Trophoblast cell (in vitro differentiated cells and primary cell): ENCODE measurements around the gene TBX4.

Experiments
- DNase-seq, 2 donors: peaks; one replicate each; pipeline ENCODE4 v3.0.0-alpha.2; 2016
- H2AFZ ChIP-seq: 2 replicates; pipeline ENCODE4 v1.6.1; 2013; ENCODE audit warnings: low read length, moderate library complexity, mild to moderate bottlenecking; ENCODE audit not compliant: insufficient read depth, poor library complexity
- H2AK5ac ChIP-seq: 2 replicates; pipeline ENCODE4 v1.6.1; 2013; ENCODE audit warnings: mild to moderate bottlenecking, low read length
- H2BK120ac ChIP-seq: 2 replicates; pipeline ENCODE4 v1.6.1; 2013; ENCODE audit warnings: low read length, mild to moderate bottlenecking, moderate library complexity; ENCODE audit not compliant: insufficient read depth, poor library complexity
- H2BK12ac ChIP-seq: 2 replicates; pipeline ENCODE4 v1.6.1; 2013; ENCODE audit warnings: mild to moderate bottlenecking, low read length, moderate library complexity
- H2BK5ac ChIP-seq: 2 replicates; pipeline ENCODE4 v1.6.1; 2013; ENCODE audit warnings: low read length, low read depth, moderate library complexity, mild to moderate bottlenecking; ENCODE audit not compliant: poor library complexity
- H3K14ac ChIP-seq: 2 replicates; pipeline ENCODE4 v1.6.1; 2013; ENCODE audit warnings: mild to moderate bottlenecking, low read length
- H3K18ac ChIP-seq: 2 replicates; pipeline ENCODE4 v1.6.1; 2013; ENCODE audit warnings: mild to moderate bottlenecking, low read length
- H3K23ac ChIP-seq: 2 replicates; pipeline ENCODE4 v1.6.1; 2013; ENCODE audit warnings: low read length
- H3K27ac ChIP-seq: 2 replicates; pipeline ENCODE4 v1.5.1; 2013; ENCODE audit warnings: low read depth, mild to moderate bottlenecking, inconsistent platforms, low read length, moderate library complexity
- H3K27me3 ChIP-seq: 2 replicates; pipeline ENCODE4 v1.6.1; 2013; ENCODE audit warnings: inconsistent platforms, mild to moderate bottlenecking, low read length, moderate library complexity; ENCODE audit not compliant: insufficient read depth
- H3K36me3 ChIP-seq, 2 experiments: 1 replicate in 1 of 2; 2 replicates in 1 of 2; pipeline ENCODE4 v1.6.1; 2013; ENCODE audit warnings: low read length in 2 of 2, mild to moderate bottlenecking in 2 of 2, moderate library complexity in 1 of 2; ENCODE audit not compliant: insufficient read depth in 2 of 2, control insufficient read depth in 1 of 2
- H3K4ac ChIP-seq: 2 replicates; pipeline ENCODE4 v1.6.1; 2013; ENCODE audit warnings: low read depth, mild to moderate bottlenecking, low read length, moderate library complexity
- H3K4me1 ChIP-seq, 2 experiments: 1 replicate in 1 of 2; 2 replicates in 1 of 2; pipeline ENCODE4 v1.6.1; 2013; ENCODE audit warnings: low read length in 2 of 2, mild to moderate bottlenecking in 2 of 2, moderate library complexity in 1 of 2; ENCODE audit not compliant: insufficient read depth in 2 of 2, control insufficient read depth in 1 of 2
- H3K4me2 ChIP-seq: 2 replicates; pipeline ENCODE4 v1.6.1; 2013; ENCODE audit warnings: inconsistent platforms, mild to moderate bottlenecking, low read length, moderate library complexity
- H3K4me3 ChIP-seq: 2 replicates; pipeline ENCODE4 v1.5.1; 2013; ENCODE audit warnings: mild to moderate bottlenecking, low read depth, low read length, inconsistent platforms
- H3K79me1 ChIP-seq: one replicate; pipeline ENCODE4 v1.6.1; 2013; ENCODE audit warnings: low read length
- H3K79me2 ChIP-seq: 2 replicates; pipeline ENCODE4 v1.6.1; 2013; ENCODE audit warnings: low read length, mild to moderate bottlenecking; ENCODE audit not compliant: control insufficient read depth, insufficient read depth, poor library complexity
- H3K9ac ChIP-seq: 2 replicates; pipeline ENCODE4 v1.6.1; 2013; ENCODE audit warnings: mild to moderate bottlenecking, low read length
- H3K9me3 ChIP-seq: 2 replicates; pipeline ENCODE4 v1.6.1; 2013; ENCODE audit warnings: low read depth, mild to moderate bottlenecking, control low read depth, inconsistent platforms, low read length; ENCODE audit not compliant: insufficient read depth
- H4K12ac ChIP-seq: 2 replicates; pipeline ENCODE4 v1.6.1; 2013; ENCODE audit warnings: low read depth, mild to moderate bottlenecking, low read length, moderate library complexity
- H4K8ac ChIP-seq: 2 replicates; pipeline ENCODE4 v1.6.1; 2013; ENCODE audit warnings: low read depth, mild to moderate bottlenecking, low read length, moderate library complexity
- H4K91ac ChIP-seq: one replicate; pipeline ENCODE4 v1.6.1; 2013; ENCODE audit warnings: low read depth, mild to moderate bottlenecking, low read length, moderate library complexity
- WGBS: extraction: QIAGEN DNeasy Blood & Tissue Kit; methylation state at CpG from one replicate; pipeline ENCODE4 v1.1.7; 2013; ENCODE audit warnings: missing lambda C conversion rate; ENCODE audit not compliant: insufficient read length, insufficient coverage; ENCODE audit errors: extremely low coverage; 5-methylcytosine and 5-hydroxymethylcytosine counted together

Gene TBX4

DNA sequence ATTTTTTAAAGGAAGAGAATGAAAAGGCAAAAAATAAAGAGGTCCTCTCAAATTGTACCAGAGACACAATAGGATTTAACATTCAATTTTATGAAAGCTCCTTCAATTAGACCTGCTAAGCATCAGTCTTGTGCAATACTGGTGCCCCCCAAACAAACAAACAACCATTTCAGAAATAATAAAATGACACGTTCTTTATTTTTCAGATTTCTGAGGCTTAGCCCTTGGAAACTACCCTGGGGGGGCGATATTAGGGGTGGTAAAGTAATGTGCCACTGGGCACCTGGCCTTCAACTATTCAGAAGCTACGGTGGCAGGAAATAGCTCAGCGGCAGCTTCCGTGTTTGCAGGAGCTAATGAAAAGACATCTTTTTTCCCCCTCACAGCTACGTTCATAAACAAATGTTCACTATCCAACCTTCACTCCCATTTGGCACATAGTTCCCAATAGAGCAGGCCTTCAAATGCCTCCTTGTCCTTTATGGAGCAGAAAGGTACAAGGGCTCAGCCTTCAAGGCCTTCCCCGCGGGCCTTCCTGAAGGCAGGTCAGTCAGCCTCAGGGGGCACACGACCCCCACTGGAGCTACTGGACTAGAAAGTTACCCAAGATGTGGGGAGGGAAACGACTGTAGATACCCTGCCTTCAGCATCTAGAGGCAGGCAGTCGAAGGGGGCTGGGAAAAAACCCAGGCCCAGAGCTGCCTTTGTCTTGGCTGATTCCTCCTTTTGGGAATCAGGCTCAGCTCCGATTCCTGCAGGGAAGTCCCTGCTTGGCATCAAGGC lies 44.1 kb downstream of the TBX4 start:
- Histone ChIP-seq H2AFZ (no peak overlapping the region), H3K4ac (no peak overlapping the region), H2BK120ac (no peak overlapping the region), H3K14ac (no peak overlapping the region), H3K27ac (no peak overlapping the region), H4K8ac (no peak overlapping the region), H3K4me1 (peaks cover 2 to 9% of the 10 kb centered on the region in 2 experiments), H3K18ac (no peak overlapping the region), H3K36me3 (no peaks in the 10 kb centered on the region), H3K4me3 (no peak overlapping the region), H3K4me2 (no peak overlapping the region), H3K9me3 (no peaks in the 10 kb centered on the region), H3K27me3 (no peaks in the 10 kb centered on the region), H3K79me2 (no peaks in the 10 kb centered on the region), H3K23ac (no peak overlapping the region), H2BK5ac (no peak overlapping the region), H2BK12ac (no peak overlapping the region), H4K91ac (no peak overlapping the region), H3K9ac (no peak overlapping the region), H2AK5ac (no peak overlapping the region), H3K79me1 (peaks cover 3% of the 10 kb centered on the region), H4K12ac (no peak overlapping the region)
- no peak for DNase-seq
- no CpG with 5 or more reads among the region's 12 CpGs for WGBS

DNA sequence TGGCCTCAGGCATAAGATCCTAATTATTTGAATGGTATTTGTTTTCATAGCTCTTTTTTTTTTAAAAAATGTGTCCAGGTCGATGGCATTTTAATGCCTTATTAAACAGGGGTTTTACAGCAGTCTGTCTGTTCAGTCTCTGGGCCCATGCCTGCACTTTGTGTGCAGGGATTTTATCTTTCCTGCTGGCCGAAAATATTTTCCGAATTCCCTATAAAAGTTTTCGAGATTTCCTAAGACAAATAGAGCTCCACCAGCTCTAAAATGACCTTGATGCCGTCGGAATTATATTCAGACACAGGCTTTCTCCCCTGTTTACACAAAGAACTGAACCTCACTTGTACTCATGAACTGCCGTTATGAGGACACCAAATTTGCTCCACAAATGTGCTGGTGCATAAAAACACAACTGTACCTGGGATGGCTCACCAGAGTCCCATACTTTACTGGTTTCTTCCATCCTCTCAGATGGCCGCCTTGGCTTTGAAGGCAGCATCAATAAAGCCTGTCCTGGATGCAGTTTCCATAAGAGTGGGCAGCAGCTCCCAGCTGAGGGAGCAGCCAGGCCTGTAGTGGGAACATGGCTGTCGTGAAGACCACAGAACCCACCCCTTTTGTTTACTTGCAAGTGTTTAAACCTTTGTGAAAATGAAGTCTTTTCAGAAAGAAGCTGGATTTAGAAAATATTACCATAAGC lies 44.9 kb downstream of the TBX4 start:
- H3K79me1 ChIP-seq = peaks cover 3% of the 10 kb centered on the region
- no peaks in the 10 kb centered on the region for H3K27me3 ChIP-seq
- H4K12ac ChIP-seq = no peak overlapping the region
- H3K4me3 ChIP-seq = no peak overlapping the region
- no peak overlapping the region for H3K18ac ChIP-seq
- H3K4ac ChIP-seq = no peak overlapping the region
- H3K14ac ChIP-seq = no peak overlapping the region
- no peaks in the 10 kb centered on the region for H3K79me2 ChIP-seq
- H3K36me3 ChIP-seq = no peaks in the 10 kb centered on the region
- no peak overlapping the region for H3K9ac ChIP-seq
- no peak overlapping the region for H3K4me2 ChIP-seq
- no peak overlapping the region for H4K8ac ChIP-seq
- no peak overlapping the region for H4K91ac ChIP-seq
- H3K4me1 ChIP-seq = peaks cover 2 to 9% of the 10 kb centered on the region in 2 experiments
- no peak overlapping the region for H3K23ac ChIP-seq
- H2BK120ac ChIP-seq = no peak overlapping the region
- H2AFZ ChIP-seq = no peak overlapping the region
- H2AK5ac ChIP-seq = no peak overlapping the region
- no peaks in the 10 kb centered on the region for H3K9me3 ChIP-seq
- WGBS = no CpG with 5 or more reads among the region's 9 CpGs
- H2BK5ac ChIP-seq = no peak overlapping the region
- DNase-seq = no peak
- H2BK12ac ChIP-seq = no peak overlapping the region
- H3K27ac ChIP-seq = no peak overlapping the region

DNA sequence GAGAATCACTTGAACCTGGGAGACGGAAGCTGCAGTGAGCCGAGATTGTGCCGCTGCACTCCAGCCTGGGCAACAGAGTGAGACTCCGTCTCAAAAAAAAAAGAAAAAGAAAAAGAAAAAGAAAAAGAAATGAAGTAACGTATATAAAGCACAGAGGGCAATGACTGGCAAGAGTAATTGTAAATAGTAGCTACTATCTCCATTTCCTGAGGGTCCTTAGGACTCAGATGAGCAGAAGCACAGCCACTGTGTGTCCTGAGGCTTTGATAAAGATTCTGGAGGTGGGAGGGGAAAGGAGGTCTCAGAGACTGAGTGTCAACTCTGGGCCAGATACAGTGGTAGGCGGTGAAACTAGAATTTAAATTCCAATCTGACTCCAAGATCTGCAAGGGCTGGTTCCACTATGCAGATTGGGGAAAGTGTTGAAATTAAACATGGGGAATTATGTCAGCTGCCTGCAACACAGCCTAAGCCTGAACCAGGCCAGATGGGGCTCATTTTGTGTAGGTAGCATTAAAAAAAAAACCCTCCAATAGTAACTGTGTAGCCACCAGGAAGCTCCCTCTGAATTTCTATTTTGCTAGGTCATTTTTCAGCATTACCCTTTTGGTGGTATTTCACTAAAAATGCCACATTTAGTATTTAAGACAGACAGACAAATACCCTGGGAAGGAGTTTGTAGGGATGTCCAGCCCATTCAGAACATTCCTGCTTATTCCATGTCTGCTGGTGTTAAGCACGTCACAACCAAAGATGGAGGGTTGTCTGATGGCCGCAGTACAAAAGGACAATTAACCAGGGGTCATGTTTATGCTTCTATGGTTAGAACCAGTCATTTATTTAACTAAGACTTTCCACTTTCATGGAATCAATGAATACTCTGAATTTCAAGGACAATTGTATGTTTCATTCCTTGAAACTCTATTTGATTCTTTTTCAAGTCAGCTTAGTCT lies 46.1 kb downstream of the TBX4 start:
- Histone ChIP-seq H3K36me3 (no peaks in the 10 kb centered on the region), H3K18ac (no peak overlapping the region), H3K14ac (no peak overlapping the region), H2BK5ac (no peak overlapping the region), H3K9me3 (no peaks in the 10 kb centered on the region), H3K27ac (no peak overlapping the region), H3K79me2 (no peaks in the 10 kb centered on the region), H3K23ac (no peak overlapping the region), H3K79me1 (peaks cover 2% of the 10 kb centered on the region), H4K8ac (no peak overlapping the region), H4K12ac (no peak overlapping the region), H3K4me3 (no peak overlapping the region), H3K9ac (no peak overlapping the region), H2AK5ac (no peak overlapping the region), H3K27me3 (no peaks in the 10 kb centered on the region), H4K91ac (no peak overlapping the region), H2BK120ac (no peak overlapping the region), H3K4me1 (peaks cover 0 to 2% of the 10 kb centered on the region in 2 experiments), H2AFZ (no peak overlapping the region), H2BK12ac (no peak overlapping the region), H3K4ac (no peak overlapping the region), H3K4me2 (no peak overlapping the region)
- no peak for DNase-seq
- WGBS = no CpG with 5 or more reads among the region's 8 CpGs

DNA sequence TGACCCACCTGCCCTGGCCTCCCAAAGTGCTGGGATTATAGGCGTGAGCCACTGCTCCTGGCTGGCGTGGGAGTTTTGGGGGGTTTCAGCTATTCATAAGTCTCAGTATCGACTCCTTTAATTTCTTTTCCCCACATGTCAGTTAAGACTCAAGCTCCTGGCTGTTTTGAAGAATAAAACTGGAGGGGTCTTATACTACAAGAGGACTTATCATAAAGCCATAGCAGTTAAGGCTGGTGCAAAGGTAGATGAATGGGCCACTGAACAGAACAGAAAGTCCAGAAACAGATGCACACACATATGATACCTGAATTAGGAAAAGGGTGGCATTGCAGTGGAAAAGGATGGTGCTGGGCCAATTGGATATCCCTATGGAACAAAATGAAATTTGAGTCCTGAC lies 47.4 kb downstream of the TBX4 start:
- no peak overlapping the region for H2AK5ac ChIP-seq
- H2AFZ ChIP-seq = no peak overlapping the region
- no peaks in the 10 kb centered on the region for H3K79me1 ChIP-seq
- H3K9me3 ChIP-seq = no peaks in the 10 kb centered on the region
- no peak overlapping the region for H2BK120ac ChIP-seq
- no peak overlapping the region for H3K23ac ChIP-seq
- no peak overlapping the region for H3K4ac ChIP-seq
- H4K12ac ChIP-seq = no peak overlapping the region
- H3K9ac ChIP-seq = no peak overlapping the region
- H3K36me3 ChIP-seq = no peaks in the 10 kb centered on the region
- H3K27ac ChIP-seq = no peak overlapping the region
- no peak for DNase-seq
- WGBS = no CpG with 5 or more reads among the region's 3 CpGs
- no peak overlapping the region for H3K18ac ChIP-seq
- H3K79me2 ChIP-seq = no peaks in the 10 kb centered on the region
- H3K14ac ChIP-seq = no peak overlapping the region
- no peaks in the 10 kb centered on the region for H3K4me1 ChIP-seq
- no peak overlapping the region for H3K4me3 ChIP-seq
- H2BK5ac ChIP-seq = no peak overlapping the region
- no peak overlapping the region for H4K91ac ChIP-seq
- H2BK12ac ChIP-seq = no peak overlapping the region
- H3K4me2 ChIP-seq = no peak overlapping the region
- H4K8ac ChIP-seq = no peak overlapping the region
- no peaks in the 10 kb centered on the region for H3K27me3 ChIP-seq
